NCI-H1048 (cell line): ENCODE results near the gene SMIM15.

Source experiments
- DNase-seq: peaks from one replicate; lab custom pipeline; 2025; lab: John Stamatoyannopoulos, UW

SMIM15 gene

DNA sequence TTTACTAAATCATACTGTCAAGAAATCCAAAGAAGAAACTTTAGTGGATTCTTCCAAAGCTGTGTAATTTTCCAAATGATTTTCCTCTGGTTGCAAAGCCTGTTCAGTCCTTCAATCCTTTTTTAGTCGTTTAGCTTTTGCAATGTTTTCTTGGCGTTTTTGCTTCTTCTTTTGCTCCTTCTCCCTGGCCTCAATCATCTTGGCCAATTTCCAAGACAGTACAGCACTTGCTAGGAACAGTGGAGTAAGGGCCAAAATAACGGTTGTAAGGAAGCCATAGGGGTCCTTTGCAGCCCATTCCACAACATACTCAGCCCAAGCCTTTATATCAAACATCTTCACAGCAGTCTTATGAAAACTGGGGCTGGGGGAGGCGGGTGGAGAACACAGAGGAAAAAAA is 2.4 kb downstream of the SMIM15 start:
- DNase-seq: no peak

DNA sequence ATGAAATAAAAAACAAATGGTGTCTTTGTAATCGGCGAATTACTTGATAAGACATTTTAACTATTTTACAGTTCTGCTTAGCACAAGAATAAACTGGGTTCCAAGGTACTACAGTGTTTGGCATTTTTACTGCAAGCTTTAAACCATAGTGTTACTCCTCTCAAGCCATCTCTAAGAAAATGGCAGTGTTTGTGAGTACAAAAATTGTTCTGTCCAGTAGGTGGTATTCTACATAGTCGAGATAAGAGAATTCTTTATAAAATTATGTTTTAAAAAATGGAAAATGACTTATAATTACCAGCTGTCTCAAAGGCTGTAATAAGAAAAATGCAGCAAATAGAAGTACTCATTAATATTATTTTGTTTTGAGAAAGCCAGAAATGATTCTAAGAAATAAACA is 3.2 kb downstream of the SMIM15 start:
- no peak for DNase-seq

DNA sequence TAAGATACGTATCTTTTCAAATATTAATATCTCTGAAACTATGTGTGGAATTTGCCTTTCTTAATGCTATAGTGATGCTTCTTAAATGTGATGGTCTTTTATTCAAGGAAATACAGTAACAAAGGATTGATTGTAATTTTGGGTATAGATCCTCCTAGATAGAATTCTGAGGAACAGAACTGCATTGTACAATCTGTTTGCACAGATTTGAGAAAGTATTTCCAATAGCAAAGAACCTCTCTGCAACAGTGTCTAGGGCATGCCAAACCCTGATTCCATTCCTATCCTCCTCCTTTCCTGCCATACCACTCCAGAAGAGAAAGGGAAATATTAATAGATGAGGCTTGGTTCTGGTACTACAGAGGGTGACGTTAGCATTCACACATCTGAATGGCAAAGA is 10.4 kb downstream of the SMIM15 start:
- no peak for DNase-seq

DNA sequence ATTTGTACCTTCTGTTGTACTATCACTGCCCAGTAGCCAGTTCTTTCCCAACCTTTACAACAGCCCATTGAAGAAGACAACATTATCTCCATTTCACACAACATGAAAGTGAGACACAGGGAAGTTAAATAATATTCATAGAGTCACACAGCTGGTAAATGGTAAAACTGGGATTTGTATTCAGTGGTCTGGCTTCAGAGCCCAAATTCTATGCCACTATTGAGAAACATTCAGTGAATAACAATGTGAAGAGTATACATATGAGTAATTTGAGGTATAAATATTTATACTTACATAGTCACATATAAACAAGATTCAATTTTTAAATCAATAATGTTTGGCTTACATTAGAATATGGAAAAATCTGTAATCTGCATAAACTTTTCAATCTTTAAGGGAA is 13.8 kb downstream of the SMIM15 start:
- DNase-seq: no peak

DNA sequence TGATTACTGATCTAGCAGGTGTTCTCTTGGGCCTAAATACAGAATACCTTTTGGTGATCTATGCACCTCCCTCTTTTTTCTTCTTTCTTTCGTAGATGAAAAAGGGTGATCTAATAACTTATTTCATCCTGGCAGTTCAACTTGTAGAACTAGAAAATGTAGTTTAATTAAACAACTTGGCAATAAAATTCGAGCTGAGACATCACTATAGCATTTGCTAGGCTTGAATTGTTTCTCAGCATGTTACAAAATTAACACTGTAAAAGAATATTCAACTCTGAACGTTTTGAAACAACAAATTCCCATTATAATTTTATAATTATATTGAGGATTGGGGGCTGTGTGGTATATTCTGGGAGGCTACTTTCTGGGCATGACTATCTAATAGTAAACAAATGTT is 19.5 kb downstream of the SMIM15 start:
- no peak for DNase-seq

DNA sequence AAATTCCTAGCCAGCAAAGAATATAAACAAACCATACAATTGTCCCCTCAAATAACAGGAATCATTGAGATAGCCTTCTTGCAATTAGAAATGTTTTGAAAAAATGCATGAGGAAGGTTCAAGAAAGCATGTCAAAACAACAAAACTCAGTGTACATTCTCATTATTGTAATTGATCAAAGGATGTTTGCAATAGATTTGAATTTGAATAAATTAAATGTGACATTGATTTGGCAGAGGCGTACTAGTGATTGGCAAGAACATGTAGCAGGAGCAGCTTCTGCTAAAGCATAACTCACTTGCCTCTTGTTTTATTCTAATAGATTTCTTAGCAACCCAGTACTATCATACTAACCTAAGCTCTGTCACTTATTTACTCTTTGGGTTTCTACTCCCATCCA is 19.9 kb downstream of the SMIM15 start:
- no peak for DNase-seq

DNA sequence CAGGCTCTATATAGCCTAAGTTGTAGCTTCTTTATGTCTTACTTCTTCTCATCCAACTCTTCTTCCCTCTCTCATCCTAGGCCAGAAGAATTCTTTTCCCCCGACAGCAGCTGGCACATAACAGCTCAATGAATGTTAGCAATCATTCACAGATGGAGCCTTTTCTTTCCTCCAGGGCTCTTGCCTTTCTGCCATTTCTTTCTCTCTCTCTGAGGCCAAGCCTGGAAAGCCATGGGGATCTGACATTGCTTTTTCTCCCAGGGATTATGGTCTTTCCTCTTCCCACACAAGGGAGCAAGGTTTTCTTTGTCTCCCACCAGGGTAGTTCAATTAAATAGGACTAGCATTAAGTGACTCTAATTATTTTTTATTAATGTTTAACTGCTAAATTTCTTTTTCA is 20.5 kb downstream of the SMIM15 start:
- no peak for DNase-seq

DNA sequence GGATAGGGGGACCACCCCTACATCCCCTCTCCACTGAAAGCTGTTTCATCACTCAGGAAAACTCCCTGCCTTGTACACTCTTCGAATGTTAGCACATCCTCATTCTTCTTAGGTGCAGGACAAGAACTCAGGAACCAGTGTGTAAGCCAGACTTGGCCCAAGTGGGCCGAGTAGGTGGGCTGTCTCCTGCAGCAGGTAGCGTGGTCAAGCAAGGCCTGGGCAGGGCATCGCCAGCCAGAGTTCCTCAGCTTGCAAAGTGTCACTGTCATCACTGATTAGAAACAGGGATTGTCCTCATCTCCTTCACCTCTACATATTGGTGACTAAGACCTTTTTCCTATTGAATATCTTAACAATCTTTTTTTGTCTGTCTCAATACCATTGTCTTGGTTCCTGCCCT is 22.3 kb downstream of the SMIM15 start:
- DNase-seq: no peak

DNA sequence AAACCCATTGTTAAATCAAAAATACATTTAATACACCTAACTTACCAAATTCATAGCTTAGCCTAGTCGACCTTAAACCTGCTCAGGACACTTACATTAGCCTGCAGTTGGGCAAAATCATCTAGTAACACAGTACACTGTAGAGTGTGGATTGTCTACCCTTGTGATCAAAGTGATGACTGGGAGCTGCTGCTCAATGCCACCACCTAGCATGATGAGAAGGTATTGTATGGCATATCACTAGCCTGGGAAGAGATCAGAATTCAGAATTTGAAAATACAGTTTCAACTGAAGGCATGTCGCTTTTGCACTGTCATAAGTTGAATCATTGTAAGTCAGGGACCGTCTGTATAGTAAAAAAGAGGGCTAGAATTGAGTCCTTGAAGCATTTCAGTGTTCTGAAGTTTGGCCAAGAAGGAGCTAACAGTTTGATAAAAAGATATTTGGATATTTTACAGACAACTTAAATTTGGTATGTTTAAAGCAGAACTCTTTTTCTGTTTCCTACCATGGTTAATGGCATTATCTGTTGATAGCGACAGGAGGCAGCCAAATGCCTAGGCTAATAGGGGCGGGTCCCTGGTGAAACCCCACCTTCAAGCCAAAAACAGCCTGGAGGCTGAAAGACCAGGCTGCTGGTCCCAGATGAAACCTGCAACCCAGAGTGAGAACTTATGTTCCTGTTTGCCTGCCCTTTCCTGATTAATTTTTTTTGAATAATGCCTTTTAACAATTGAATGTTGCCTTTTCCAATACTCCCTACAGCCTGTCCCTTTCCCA is 23.0 kb downstream of the SMIM15 start:
- DNase-seq: no peak

DNA sequence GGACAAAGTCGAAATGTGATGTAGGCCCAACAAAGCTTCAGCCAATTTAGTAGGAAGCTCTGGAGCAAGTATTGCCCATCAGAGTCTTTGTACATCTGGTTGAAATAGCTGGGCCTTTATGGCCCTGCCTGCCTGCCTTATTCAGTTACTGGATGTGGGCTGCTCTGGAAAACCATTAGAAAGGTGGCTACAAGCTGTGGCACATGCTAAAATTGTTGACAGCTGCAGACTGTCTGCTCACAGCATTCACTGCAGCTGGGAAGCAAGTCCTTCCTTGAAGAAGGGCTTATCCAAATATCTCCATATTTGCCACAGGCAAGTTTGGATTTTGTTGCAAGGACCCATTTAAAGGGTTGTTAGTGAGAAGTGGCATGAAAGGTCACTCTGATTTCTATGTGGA is 24.4 kb downstream of the SMIM15 start:
- no peak for DNase-seq

DNA sequence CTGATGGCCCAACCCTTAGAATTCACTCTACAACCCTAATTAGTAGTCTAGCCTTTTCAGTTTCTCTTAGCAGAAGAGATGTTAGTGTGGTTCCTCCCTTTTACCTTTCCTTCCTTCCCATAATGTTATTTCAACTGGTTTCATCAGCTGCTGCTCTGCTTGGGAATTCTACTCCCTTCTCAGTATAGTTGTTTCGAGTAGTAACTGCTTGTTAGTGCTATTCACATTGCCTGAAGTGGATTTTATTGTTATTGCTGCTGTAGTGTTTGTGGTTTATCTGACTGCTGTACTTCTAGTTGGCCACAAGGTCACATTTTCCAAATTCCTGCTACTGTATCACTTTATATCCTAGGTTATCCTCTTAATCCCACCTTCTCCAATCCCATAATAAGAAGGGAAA is 29.7 kb downstream of the SMIM15 start:
- DNase-seq: no peak

DNA sequence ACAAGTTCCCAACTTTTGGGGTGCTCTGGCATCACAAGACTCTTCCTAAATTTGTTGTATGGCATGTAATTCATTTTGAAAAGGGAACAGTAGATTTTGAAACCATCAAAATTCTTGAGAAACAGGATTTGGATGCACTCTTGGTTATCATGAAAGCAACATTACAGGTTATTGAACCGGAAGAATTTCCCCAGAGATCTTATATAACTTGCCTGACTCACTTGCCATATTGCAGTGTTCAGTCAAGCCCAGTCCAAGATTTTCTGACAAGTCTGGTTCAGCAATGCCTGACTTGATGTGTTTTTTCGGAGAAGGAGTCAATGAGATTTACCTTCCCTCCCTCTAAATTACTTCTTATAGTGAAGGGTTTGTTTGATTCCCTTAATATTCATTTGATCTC is 32.0 kb downstream of the SMIM15 start:
- DNase-seq: no peak

DNA sequence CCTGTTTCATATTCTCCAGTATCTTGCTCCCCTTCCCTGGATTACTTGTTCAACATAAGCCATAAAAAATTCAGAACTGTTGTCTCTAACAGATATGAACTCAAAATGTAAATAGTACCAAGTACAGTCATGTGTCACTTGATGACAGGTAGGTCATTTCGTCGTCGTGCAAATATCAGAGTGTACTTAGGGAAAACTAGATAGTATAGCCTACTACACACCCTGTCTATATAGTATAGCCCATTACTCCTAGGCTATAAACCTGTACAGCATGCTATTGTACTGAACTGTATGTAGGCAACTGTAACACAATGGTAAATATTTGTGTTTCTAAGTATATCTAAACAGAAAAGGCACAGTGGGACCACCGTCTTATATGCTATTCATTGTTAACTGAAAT is 39.1 kb downstream of the SMIM15 start:
- no peak for DNase-seq

DNA sequence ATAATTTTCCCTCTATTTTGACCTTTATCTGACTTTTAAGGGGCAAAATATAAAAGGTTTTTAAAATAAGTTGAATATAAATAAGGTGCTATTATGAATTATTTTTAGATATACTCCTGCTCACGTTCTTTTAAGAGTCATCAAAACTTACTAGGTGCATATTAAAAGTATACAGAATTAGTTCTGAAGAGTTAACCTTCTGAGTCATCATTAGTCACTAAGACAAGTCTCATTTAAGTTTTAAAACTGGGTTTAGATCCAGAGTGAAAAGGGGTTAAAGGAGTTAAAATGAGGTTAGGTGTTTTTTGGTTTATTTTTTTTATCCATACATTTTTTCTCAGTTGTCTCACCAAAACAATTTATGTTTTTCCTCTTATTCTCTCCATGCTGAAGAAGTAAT is 41.7 kb downstream of the SMIM15 start:
- DNase-seq: no peak

DNA sequence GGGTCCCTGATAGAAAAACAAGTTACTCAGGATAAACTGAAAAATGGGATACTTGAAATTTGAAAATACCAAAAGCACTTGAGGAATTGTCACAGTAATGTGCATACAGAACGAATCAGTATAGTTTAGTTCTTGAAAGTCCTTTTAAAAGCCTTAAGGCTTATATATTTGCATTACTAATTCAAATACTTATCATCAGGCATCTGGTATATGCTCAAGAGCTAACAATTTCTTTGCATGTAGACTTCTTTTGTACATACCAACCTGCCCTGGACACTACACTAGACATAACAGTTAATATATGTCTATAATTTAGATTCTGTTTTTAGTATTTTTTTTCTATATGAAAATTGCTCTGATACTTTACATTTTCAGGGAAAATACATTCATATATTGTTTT is 43.2 kb downstream of the SMIM15 start:
- no peak for DNase-seq

DNA sequence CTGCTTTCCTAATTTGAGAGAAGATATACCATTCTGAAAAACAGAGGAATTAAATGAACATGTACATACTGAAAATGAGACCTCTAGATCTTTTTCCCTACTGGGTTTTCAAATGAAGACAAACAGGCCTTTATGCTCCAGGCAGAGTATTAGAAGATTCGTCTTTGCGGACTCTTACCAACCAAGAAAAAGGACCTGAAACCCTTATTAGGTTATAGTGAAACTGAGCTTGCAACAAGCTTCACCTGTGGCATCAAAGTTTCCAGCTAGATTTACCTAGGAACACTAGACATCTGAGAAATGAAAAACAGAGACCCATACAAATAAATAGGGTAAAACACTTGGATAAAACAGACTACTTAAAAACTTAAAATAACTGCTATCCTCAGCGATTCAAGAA is 46.3 kb downstream of the SMIM15 start:
- DNase-seq: no peak

DNA sequence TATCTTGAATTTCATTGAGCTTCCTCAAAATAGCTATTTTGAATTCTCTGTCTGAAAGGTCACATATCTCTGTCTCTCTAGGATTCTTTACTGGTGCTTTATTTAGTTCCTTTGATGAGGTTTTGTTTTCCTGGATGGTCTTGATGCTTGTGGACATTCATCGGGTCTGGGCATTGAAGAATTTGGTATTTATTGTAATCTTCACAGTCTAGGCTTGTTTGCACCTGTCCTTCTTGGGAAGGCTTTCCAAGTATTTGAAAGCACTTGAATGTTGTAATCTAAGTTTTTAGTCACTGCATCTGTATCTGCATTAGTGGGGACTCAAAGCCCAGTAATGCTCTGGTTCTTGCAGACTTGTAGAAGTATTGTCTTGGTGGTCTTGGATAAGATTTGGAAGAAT is 47.8 kb downstream of the SMIM15 start:
- DNase-seq: no peak
